Esophagus squamous epithelium (tissue), 5 donors: ENCODE results near the gene SAMD1. TPM values are rescaled to one million over a fixed set of nuclear protein-coding genes. Genes with fewer than 3 reads are reported as not detected.

Experiments
- DNase-seq: peaks from one replicate; lab custom pipeline; 2025; lab: John Stamatoyannopoulos, UW
- H3K27ac ChIP-seq, 4 donors: fragments of 200-600 bp; sonication (generic); one replicate each; pipeline ENCODE4 v1.5.1; 2016 to 2019; ENCODE audit warnings: mild to moderate bottlenecking in 1 of 4
- H3K27me3 ChIP-seq, 4 donors: fragments of 200-600 bp; sonication (generic); 1 replicate in 3 of 4; 2 replicates in 1 of 4; pipeline versions ENCODE4 v1.5.1 to v1.6.0; 2017 to 2021; ENCODE audit warnings: antibody characterized with exemption in 1 of 4
- H3K36me3 ChIP-seq, 3 donors: fragments of 200-600 bp; sonication (generic); one replicate each; pipeline ENCODE4 v1.5.1; 2016 to 2019
- H3K4me1 ChIP-seq, 3 donors: fragments of 200-600 bp; sonication (generic); one replicate each; pipeline ENCODE4 v1.5.1; 2017 to 2019
- H3K4me3 ChIP-seq, 4 donors: fragments of 200-600 bp; sonication (generic); 1 replicate in 3 of 4; 2 replicates in 1 of 4; pipeline ENCODE4 v1.5.1; 2016 to 2019; ENCODE audit warnings: mild to moderate bottlenecking in 2 of 4, moderate library complexity in 1 of 4
- H3K9me3 ChIP-seq, 3 donors: fragments of 200-600 bp; sonication (generic); one replicate each; pipeline ENCODE4 v1.5.1; 2016 to 2019
- CTCF ChIP-seq, 6 experiments: fragments of 450-650 bp in 4 of 6; fragments of 200-600 bp in 2 of 6; sonication (generic) in 2 of 6; IDR thresholded peaks; one replicate each; pipeline ENCODE4 v1.5.1; 2016 to 2019; ENCODE audit warnings: antibody characterized with exemption in 6 of 6, mild to moderate bottlenecking in 4 of 6, moderate library complexity in 4 of 6
- POLR2A ChIP-seq, 4 donors: fragments of 450-650 bp; IDR thresholded peaks; one replicate each; pipeline ENCODE4 v1.6.1; 2017; ENCODE audit warnings: antibody characterized with exemption in 4 of 4, mild to moderate bottlenecking in 4 of 4, moderate library complexity in 3 of 4
- WGBS, 2 donors: methylation state at CpG; one replicate each; pipeline ENCODE4 v1.1.5; 2018; 5-methylcytosine and 5-hydroxymethylcytosine counted together
- intact Hi-C: fragments of 100-400 bp; cut with DNase I; formaldehyde crosslinking; loops from one replicate; pipeline ENCODE4 v1.15.0; 2022
- total RNA-seq, 4 donors: library from RNA; depleted of rRNA; stranded (reverse); fragments of >200 nt; gene quantifications; one replicate each; pipeline ENCODE4 v1.1.0, GENCODE V29; 2016
- donor health status: DM: yes; HTN: yes; CAD: no.

Gene SAMD1
- total RNA-seq = 10 to 100 TPM; 16.8 to 32.2 (median 27.1) TPM

DNA sequence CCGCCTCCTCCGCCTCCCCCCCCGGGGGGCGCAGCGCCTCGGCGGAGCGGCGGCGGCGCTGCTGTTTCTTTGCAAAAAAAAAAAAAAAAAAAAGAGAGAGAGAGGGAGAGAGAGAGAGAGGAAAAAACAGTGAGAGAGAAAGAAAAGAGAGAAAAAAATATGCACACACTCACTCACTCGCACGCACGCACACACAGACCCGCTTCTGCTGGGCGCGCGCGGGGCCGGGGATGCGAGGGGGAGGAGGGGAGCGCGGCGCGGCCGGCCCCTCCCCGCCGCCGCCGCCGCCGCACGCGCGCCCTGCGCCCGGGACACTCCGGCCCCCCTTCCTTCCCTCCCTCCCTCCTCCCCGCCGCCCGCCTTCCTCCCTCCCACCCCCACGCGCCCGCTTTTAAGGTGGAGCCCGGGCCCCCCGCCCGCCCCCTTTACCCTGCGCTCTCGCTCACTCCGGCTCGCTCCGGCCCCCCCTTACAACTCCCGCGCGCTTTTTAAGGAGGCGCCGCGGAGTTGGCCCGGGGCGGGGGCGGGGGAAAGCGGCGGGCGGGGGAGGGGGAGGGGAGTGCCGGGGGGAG is at the start of gene SAMD1:
Gene SAMD1 (minus strand): TSS at position 243 of the 572 bp plus-strand sequence.
- peaks cover 0 to 26% (median 5%) of the 10 kb centered on the region in 3 donors for H3K36me3 ChIP-seq
- H3K27me3 ChIP-seq = no peaks in the 10 kb centered on the region
- H3K9me3 ChIP-seq = peaks cover 0 to 12% (median 5%) of the 10 kb centered on the region in 3 donors
- 0% methylated on average over 6 of the region's 65 CpGs; no CpG with 5 or more reads in 1 of the 2 donors for WGBS, 2 donors
- peaks cover 10 to 24% (median 11%) of the 10 kb centered on the region in 3 donors for H3K4me1 ChIP-seq
- intact Hi-C loops = no loop called here
- peak within 1 kb of the TSS; percentile 64 to 98 (median 84) for H3K4me3 ChIP-seq
- DNase-seq = peak; percentile 68
- TF ChIP-seq POLR2A (IDR thresholded peaks at IDR 0.05) (no peak), CTCF (IDR thresholded peaks at IDR 0.05) (no peak)
- H3K27ac ChIP-seq = peak within 1 kb of the TSS; percentile 88 to 98 (median 92)

DNA sequence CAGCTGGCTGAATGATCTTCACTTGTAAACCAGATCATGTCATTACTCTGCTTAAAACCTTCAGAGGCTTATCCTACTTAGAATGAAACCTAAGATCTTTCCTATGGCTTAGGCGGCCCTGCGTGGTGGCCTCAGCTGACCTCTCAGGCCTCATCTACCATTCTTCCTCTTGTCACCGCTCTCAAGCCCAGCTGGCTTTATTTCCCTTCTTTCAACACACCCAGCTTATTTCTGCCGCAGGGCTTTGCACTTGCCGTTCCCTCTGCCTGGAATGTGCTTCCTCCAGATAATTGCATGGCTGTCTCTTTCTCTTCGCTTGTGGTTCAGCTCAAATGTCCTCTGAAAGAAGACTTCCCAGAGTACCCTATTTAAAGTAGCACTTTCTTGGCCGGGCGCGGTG is 49.4 kb upstream of the SAMD1 start:
- DNase-seq = no peak
- H3K27me3 ChIP-seq = no peaks in the 10 kb centered on the region
- intact Hi-C loops = no loop called here
- peaks cover 17 to 45% (median 24%) of the 10 kb centered on the region in 3 donors for H3K4me1 ChIP-seq
- TF ChIP-seq CTCF (IDR thresholded peaks at IDR 0.05) = no peak
- TF ChIP-seq POLR2A (IDR thresholded peaks at IDR 0.05) = no peak
- H3K36me3 ChIP-seq = no peaks in the 10 kb centered on the region
- peak overlapping the region in 2 of 4 donors; percentile 96 to 98 for H3K27ac ChIP-seq
- H3K4me3 ChIP-seq = no peak overlapping the region
- H3K9me3 ChIP-seq = no peaks in the 10 kb centered on the region
- 63 to 66% methylated on average over 4 to 7 of the region's 9 CpGs for WGBS, 2 donors

DNA sequence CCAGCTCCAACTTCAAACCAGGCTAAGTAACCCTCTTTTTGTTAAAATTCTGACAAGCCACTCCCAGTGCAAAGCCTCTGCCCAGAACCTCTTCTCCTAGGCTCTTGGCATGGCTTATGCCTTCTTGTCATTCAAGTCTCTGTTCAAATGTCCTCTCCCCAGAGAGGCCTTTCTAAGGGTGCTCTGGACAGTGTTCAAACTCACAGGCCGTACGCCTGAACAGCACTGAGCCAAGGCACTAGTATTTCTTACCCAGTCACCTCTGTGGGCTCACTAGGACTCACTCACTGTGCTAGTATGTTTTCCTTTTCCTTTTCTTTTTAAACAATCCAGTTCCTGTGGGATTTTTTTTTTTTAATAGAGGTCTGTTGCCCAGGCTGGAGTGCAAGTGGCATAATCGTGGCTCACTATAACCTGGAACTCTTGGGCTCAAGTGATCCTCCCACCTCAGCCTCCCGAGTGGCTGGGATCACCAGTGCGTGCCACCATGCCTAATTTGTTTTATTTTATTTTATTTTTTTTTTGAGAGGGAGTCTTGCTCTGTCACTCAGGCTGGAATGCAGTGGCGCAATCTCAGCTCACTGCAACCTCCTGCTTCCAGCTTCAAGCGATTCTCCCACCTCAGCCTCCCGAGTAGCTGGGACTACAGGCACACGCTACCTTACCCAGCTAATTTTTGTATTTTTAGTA is 48.2 kb upstream of the SAMD1 start:
- H3K4me1 ChIP-seq = peaks cover 17 to 45% (median 24%) of the 10 kb centered on the region in 3 donors
- intact Hi-C loops = no loop called here
- no peaks in the 10 kb centered on the region for H3K9me3 ChIP-seq
- TF ChIP-seq CTCF (IDR thresholded peaks at IDR 0.05) (no peak), POLR2A (IDR thresholded peaks at IDR 0.05) (no peak)
- no peak for DNase-seq
- no peaks in the 10 kb centered on the region for H3K27me3 ChIP-seq
- H3K36me3 ChIP-seq = no peaks in the 10 kb centered on the region
- peak overlapping the region in 3 of 4 donors; percentile 35 to 98 (median 96) for H3K27ac ChIP-seq
- WGBS, 2 donors = 73 to 75% methylated on average over 9 of the region's 9 CpGs
- no peak overlapping the region for H3K4me3 ChIP-seq

GRCh38 chr19:14136509-14137281 is 46.1 kb upstream of the SAMD1 start, which contains the start of gene ASF1B:
Gene ASF1B (minus strand): TSS chr19:14136589. CDS start chr19:14136456, 133 bp downstream.
- Histone ChIP-seq H3K9me3 (no peaks in the 10 kb centered on the region), H3K27me3 (no peaks in the 10 kb centered on the region), H3K4me3 (peak within 1 kb of the TSS; percentile 62 to 81 (median 77)), H3K27ac (peak within 1 kb of the TSS; percentile 93 to 98 (median 96)), H3K4me1 (peaks cover 17 to 45% (median 24%) of the 10 kb centered on the region in 3 donors), H3K36me3 (no peaks in the 10 kb centered on the region)
- DNase-seq = peak; percentile 99
- TF ChIP-seq POLR2A (IDR thresholded peaks at IDR 0.05) (peak in 3 of 4 donors; percentile 59 to 83 (median 75)), CTCF (IDR thresholded peaks at IDR 0.05) (peak; percentile 70 to 99 (median 93))
- intact Hi-C loops = no loop called here
- 0 to 2% methylated on average over 10 to 34 of the region's 78 CpGs for WGBS, 2 donors
